HepG2 (cell line): ENCODE results near the gene R3HDM4. TPM values are rescaled to one million over a fixed set of nuclear protein-coding genes. Genes with fewer than 3 reads are reported as not detected.

Source experiments
- AKAP8 ChIP-seq: sonication (generic); formaldehyde crosslinking; IDR thresholded peaks from 2 replicates; pipeline ENCODE4 v1.5.1; 2020; ENCODE audit warnings: mild to moderate bottlenecking, missing genetic modification reagents
- ASH2L ChIP-seq: fragments of 300-600, 200-600 bp; sonication (generic); IDR thresholded peaks from 2 replicates; pipeline ENCODE4 v1.7.0; 2017; ENCODE audit warnings: low read depth, mild to moderate bottlenecking, moderate library complexity, mixed read lengths, low read length; ENCODE audit not compliant: insufficient read length
- CENPBD1 ChIP-seq: sonication (generic); formaldehyde crosslinking; IDR thresholded peaks from 2 replicates; pipeline ENCODE4 v1.8.0; 2022; ENCODE audit warnings: missing genetic modification reagents, low read depth, mild to moderate bottlenecking, borderline replicate concordance
- FOXA1 ChIP-seq, 2 experiments: fragments of 450-650 bp in 1 of 2; sonication (generic) in 1 of 2; formaldehyde crosslinking in 1 of 2; IDR thresholded peaks; 2 replicates each; pipeline versions ENCODE4 v1.4.0 to v1.6.1; 2016 to 2020; ENCODE audit warnings: missing genetic modification reagents in 1 of 2
- FOXJ3 ChIP-seq: sonication (generic); formaldehyde crosslinking; IDR thresholded peaks from 2 replicates; pipeline ENCODE4 v1.4.0; 2020; ENCODE audit warnings: missing genetic modification reagents, mild to moderate bottlenecking, borderline replicate concordance
- HOXA7 ChIP-seq: sonication (generic); formaldehyde crosslinking; IDR thresholded peaks from 2 replicates; pipeline ENCODE4 v1.8.1; 2022; ENCODE audit warnings: mild to moderate bottlenecking, missing genetic modification reagents, moderate library complexity
- HOXD1 ChIP-seq: sonication (generic); formaldehyde crosslinking; IDR thresholded peaks from 2 replicates; pipeline ENCODE4 v1.5.0; 2020; ENCODE audit warnings: missing genetic modification reagents
- MLLT10 ChIP-seq: sonication (generic); formaldehyde crosslinking; IDR thresholded peaks from 2 replicates; pipeline ENCODE4 v1.4.0; 2020; ENCODE audit warnings: missing genetic modification reagents
- MNT ChIP-seq: fragments of 450-650 bp; IDR thresholded peaks from 2 replicates; pipeline ENCODE4 v1.6.1; 2016
- NFE2L1 ChIP-seq: sonication (generic); formaldehyde crosslinking; IDR thresholded peaks from 2 replicates; pipeline ENCODE4 v1.4.0; 2020; ENCODE audit warnings: missing genetic modification reagents, mild to moderate bottlenecking, borderline replicate concordance
- SIN3A ChIP-seq: IDR thresholded peaks from 2 replicates; pipeline ENCODE4 v1.6.1; 2011; ENCODE audit warnings: low read depth, mild to moderate bottlenecking, control low read depth, low read length, borderline replicate concordance
- ZFAT ChIP-seq: sonication (generic); formaldehyde crosslinking; conservative IDR thresholded peaks from 2 replicates; pipeline ENCODE4 v1.8.1; 2023; ENCODE audit warnings: missing genetic modification reagents, inconsistent platforms
- ZNF160 ChIP-seq: sonication (generic); formaldehyde crosslinking; IDR thresholded peaks from 2 replicates; pipeline ENCODE4 v1.8.0; 2022; ENCODE audit warnings: mild to moderate bottlenecking, inconsistent platforms, missing genetic modification reagents
- ZNF225 ChIP-seq: sonication (generic); formaldehyde crosslinking; IDR thresholded peaks from 2 replicates; pipeline ENCODE4 v1.4.0; 2020; ENCODE audit warnings: mild to moderate bottlenecking, missing genetic modification reagents
- ZNF275 ChIP-seq: sonication (generic); formaldehyde crosslinking; IDR thresholded peaks from 2 replicates; pipeline ENCODE4 v1.8.0; 2022; ENCODE audit warnings: missing genetic modification reagents, mild to moderate bottlenecking, inconsistent platforms, borderline replicate concordance
- ZNF292 ChIP-seq: sonication (generic); formaldehyde crosslinking; IDR thresholded peaks from 2 replicates; pipeline ENCODE4 v1.8.1; 2022; ENCODE audit warnings: mild to moderate bottlenecking, low read depth, missing genetic modification reagents, borderline replicate concordance
- ZNF44 ChIP-seq: sonication (generic); formaldehyde crosslinking; IDR thresholded peaks from 2 replicates; pipeline ENCODE4 v1.5.1; 2020; ENCODE audit warnings: mild to moderate bottlenecking, missing genetic modification reagents
- ZNF460 ChIP-seq: sonication (generic); formaldehyde crosslinking; IDR thresholded peaks from 2 replicates; pipeline ENCODE4 v1.5.1; 2020; ENCODE audit warnings: missing genetic modification reagents, mild to moderate bottlenecking, borderline replicate concordance
- ZNF513 ChIP-seq: sonication (generic); formaldehyde crosslinking; conservative IDR thresholded peaks from 2 replicates; pipeline ENCODE4 v1.5.0; 2020; ENCODE audit warnings: missing genetic modification reagents
- ZNF546 ChIP-seq: sonication (generic); formaldehyde crosslinking; conservative IDR thresholded peaks from 2 replicates; pipeline ENCODE4 v1.8.1; 2023; ENCODE audit warnings: mild to moderate bottlenecking, missing genetic modification reagents
- ZNF564 ChIP-seq: sonication (generic); formaldehyde crosslinking; IDR thresholded peaks from 2 replicates; pipeline ENCODE4 v1.8.1; 2023; ENCODE audit warnings: mild to moderate bottlenecking, missing genetic modification reagents
- ZNF605 ChIP-seq: sonication (generic); formaldehyde crosslinking; IDR thresholded peaks from 2 replicates; pipeline ENCODE4 v1.8.0; 2022; ENCODE audit warnings: mild to moderate bottlenecking, missing genetic modification reagents
- polyA plus RNA-seq, 8 experiments: library from polyadenylated mRNA; depleted of rRNA in 3 of 8; stranded (reverse) in 7 of 8; unstranded in 1 of 8; fragments of >200 nt; fragmentation: Illumina TruSeq in 4 of 8; extraction: Trizol in 4 of 8; gene quantifications; 2 replicates each; pipeline versions ENCODE4 v1.2.1 to v1.2.3, GENCODE V29; 2011 to 2016; ENCODE audit warnings: low read depth in 4 of 8, missing spikeins in 1 of 8, mixed read lengths in 1 of 8; ENCODE audit not compliant: insufficient read depth in 1 of 8
- total RNA-seq, 5 experiments: library from RNA; depleted of rRNA; stranded (reverse); fragments of >200 nt; fragmentation: Illumina TruSeq; extraction: Trizol; gene quantifications; 2 replicates each; pipeline ENCODE4 v1.2.3, GENCODE V29; 2016; ENCODE audit warnings: low read depth in 1 of 5
- TF ChIP-seq, protein P1 (sequence below): sonication (generic); formaldehyde crosslinking; IDR thresholded peaks from 2 replicates; pipeline ENCODE4 v1.4.0; 2020; ENCODE audit warnings: missing genetic modification reagents, low read depth, mild to moderate bottlenecking, borderline replicate concordance
- TF ChIP-seq, protein P2 (sequence below): sonication (generic); formaldehyde crosslinking; IDR thresholded peaks from 2 replicates; pipeline ENCODE4 v1.4.0; 2020; ENCODE audit warnings: mild to moderate bottlenecking, missing genetic modification reagents

The R3HDM4 gene
- total and polyA plus RNA-seq, 2 of the 13 experiments (the other 11 are each of a cell fraction or from before 2014, with no cell fraction given), result 26.2 to 26.9 TPM

- TF ChIP-seq ZNF605 (peak; percentile 84), ZNF160 (CRISPR knock-in tag) (no peak), FOXA1 (IDR thresholded peaks at IDR 0.05) (peak; percentile 71; the same call in 1 of the 2 replicates), FOXA1 (CRISPR knock-in tag; IDR thresholded peaks at IDR 0.05) (peak; percentile 99), ZNF564 (peak; percentile 84; the same call in 1 of the 2 replicates), AKAP8 (CRISPR knock-in tag) (peak; percentile 95), MLLT10 (CRISPR knock-in tag) (no peak), MNT (peak; percentile 90), NFE2L1 (CRISPR knock-in tag) (no peak), ZNF513 (no peak), CENPBD1 (no peak), FOXJ3 (CRISPR knock-in tag) (peak; percentile 87), ASH2L (no peak), ZNF275 (CRISPR knock-in tag) (peak; percentile 87; the same call in 1 of the 2 replicates), ZNF225 (CRISPR knock-in tag) (no peak), HOXD1 (CRISPR knock-in tag) (peak; percentile 87; the same call in 1 of the 2 replicates), SIN3A (peak; percentile 92), ZNF44 (CRISPR knock-in tag) (no peak), ZFAT (CRISPR knock-in tag) (no peak), ZNF460 (0 out of 2 replicates have a peak, but pooled peaks have one; percentile 8), ZNF546 (CRISPR knock-in tag) (no peak; the same call in 1 of the 2 replicates), ZNF292 (CRISPR knock-in tag) (peak; percentile 53; the same call in 1 of the 2 replicates), HOXA7 (CRISPR knock-in tag) (no peak)
- TF ChIP-seq, protein P1, sequence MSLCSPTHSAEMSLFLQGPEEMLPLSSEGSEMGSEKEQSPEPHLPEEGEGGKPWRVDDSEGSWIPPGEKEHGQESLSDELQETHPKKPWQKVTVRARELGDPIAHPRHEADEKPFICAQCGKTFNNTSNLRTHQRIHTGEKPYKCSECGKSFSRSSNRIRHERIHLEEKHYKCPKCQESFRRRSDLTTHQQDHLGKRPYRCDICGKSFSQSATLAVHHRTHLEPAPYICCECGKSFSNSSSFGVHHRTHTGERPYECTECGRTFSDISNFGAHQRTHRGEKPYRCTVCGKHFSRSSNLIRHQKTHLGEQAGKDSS, result peak; percentile 75; the same call in 1 of the 2 replicates
- TF ChIP-seq, protein P2, sequence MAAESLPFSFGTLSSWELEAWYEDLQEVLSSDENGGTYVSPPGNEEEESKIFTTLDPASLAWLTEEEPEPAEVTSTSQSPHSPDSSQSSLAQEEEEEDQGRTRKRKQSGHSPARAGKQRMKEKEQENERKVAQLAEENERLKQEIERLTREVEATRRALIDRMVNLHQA (CRISPR knock-in tag), result no peak
These were observed 22.0 kb upstream of the R3HDM4 start (continued) for GRCh38 chr19:934865-935479.
